HG03280 (cell line): ENCODE results near the gene GYS1.
A peak's percentile ranks its signal among the peaks of the same experiment; 100 is the strongest.
"Not testable (repeated sequence)": the region's sequence is repeated elsewhere in the genome, so short reads cannot be mapped to it uniquely, and the experiment has no call there.

Source experiments
- ATAC-seq: cut with Tn5 transposase; IDR thresholded peaks from one replicate; pipeline ENCODE4 v1.9.1; 2021; ENCODE audit warnings: mild to moderate bottlenecking, moderate library complexity; ENCODE audit not compliant: unreplicated experiment

GYS1 gene

GRCh38 chr19:48993175-48994034 lies at the start of gene GYS1, which contains the start of gene RUVBL2:
Gene GYS1 (minus strand): TSS chr19:48993309. CDS start chr19:48993112, 197 bp downstream.
Gene RUVBL2 (plus strand): TSS chr19:48993887. CDS start chr19:48993912, 25 bp downstream.
- peak; percentile 85 for ATAC-seq

GRCh38 chr19:49042666-49043065 lies 49.6 kb upstream of the GYS1 start:
- ATAC-seq, result not testable (repeated sequence)

- no peak for ATAC-seq
These were observed 49.1 kb upstream of the GYS1 start for GRCh38 chr19:49042177-49042576.

- ATAC-seq, result not testable (repeated sequence)
These were observed 46.6 kb upstream of the GYS1 start for GRCh38 chr19:49039736-49040135.

GRCh38 chr19:49038557-49039276 lies 45.6 kb upstream of the GYS1 start:
- ATAC-seq, result not testable (repeated sequence)

- not testable (repeated sequence) for ATAC-seq
These were observed 45.0 kb upstream of the GYS1 start for GRCh38 chr19:49038111-49038510.

- ATAC-seq, result not testable (repeated sequence)
These were observed 43.7 kb upstream of the GYS1 start, which contains the start of gene CGB1 for GRCh38 chr19:49036815-49037214. Gene CGB1 (minus strand): TSS chr19:49036895. CDS start chr19:49036711, 184 bp downstream.

- ATAC-seq, result not testable (repeated sequence)
These were observed 38.7 kb upstream of the GYS1 start, which contains the start of gene CGB2 for GRCh38 chr19:49031642-49032301. Gene CGB2 (plus strand): TSS chr19:49031890. CDS start chr19:49032096, 206 bp downstream.

- ATAC-seq, result not testable (repeated sequence)
These were observed 37.2 kb upstream of the GYS1 start for GRCh38 chr19:49030323-49030722.

GRCh38 chr19:49029749-49030148 lies 36.6 kb upstream of the GYS1 start:
- ATAC-seq, result not testable (repeated sequence)

GRCh38 chr19:49028686-49029085 lies 35.6 kb upstream of the GYS1 start:
- not testable (repeated sequence) for ATAC-seq

GRCh38 chr19:49025599-49025998 lies 32.5 kb upstream of the GYS1 start:
- ATAC-seq, result not testable (repeated sequence)

- ATAC-seq, result not testable (repeated sequence)
These were observed 32.0 kb upstream of the GYS1 start for GRCh38 chr19:49025088-49025487.

GRCh38 chr19:49024233-49024632 lies 31.1 kb upstream of the GYS1 start, which contains the start of gene CGB3:
Gene CGB3 (minus strand): TSS chr19:49024333. CDS start chr19:49023971, 362 bp downstream.
- ATAC-seq, result not testable (repeated sequence)

- ATAC-seq, result no peak
These were observed 29.0 kb upstream of the GYS1 start for GRCh38 chr19:49022116-49022515.

- ATAC-seq, result no peak
These were observed 28.1 kb upstream of the GYS1 start for GRCh38 chr19:49020931-49021895.

- no peak for ATAC-seq
These were observed 27.2 kb upstream of the GYS1 start for GRCh38 chr19:49020342-49020741.

- ATAC-seq, result peak; percentile 56
These were observed 26.3 kb upstream of the GYS1 start for GRCh38 chr19:49019242-49019932.
